Skeletal muscle tissue (tissue), 4 donors: ENCODE results near the gene EFNB1. TPM values are rescaled to one million over a fixed set of nuclear protein-coding genes. Genes with fewer than 3 reads are reported as not detected.

Source experiments
- H3K27ac ChIP-seq: one replicate; pipeline ENCODE4 v1.7.0; 2013; ENCODE audit warnings: mild to moderate bottlenecking, low read depth, low read length, inconsistent platforms
- H3K27me3 ChIP-seq, 3 donors: one replicate each; pipeline ENCODE4 v1.7.0; 2013; ENCODE audit warnings: low read length in 3 of 3; ENCODE audit not compliant: control insufficient read depth in 3 of 3, insufficient read depth in 3 of 3
- H3K36me3 ChIP-seq, 3 donors: one replicate each; pipeline ENCODE4 v1.7.0; 2013; ENCODE audit warnings: low read length in 3 of 3; ENCODE audit not compliant: control insufficient read depth in 3 of 3, insufficient read depth in 3 of 3
- H3K4me1 ChIP-seq, 3 donors: one replicate each; pipeline ENCODE4 v1.7.0; 2013; ENCODE audit warnings: low read length in 3 of 3, mild to moderate bottlenecking in 3 of 3; ENCODE audit not compliant: control insufficient read depth in 3 of 3, insufficient read depth in 3 of 3
- H3K4me3 ChIP-seq, 3 donors: one replicate each; pipeline ENCODE4 v1.7.0; 2013; ENCODE audit warnings: low read length in 3 of 3
- H3K9ac ChIP-seq, 3 donors: one replicate each; pipeline ENCODE4 v1.7.0; 2013; ENCODE audit warnings: low read length in 3 of 3, mild to moderate bottlenecking in 3 of 3, moderate library complexity in 2 of 3, low read depth in 1 of 3
- H3K9me3 ChIP-seq, 3 donors: one replicate each; pipeline ENCODE4 v1.7.0; 2013; ENCODE audit warnings: low read length in 3 of 3; ENCODE audit not compliant: control insufficient read depth in 3 of 3
- total RNA-seq: library from RNA; depleted of rRNA; stranded (reverse); fragments of >200 nt; gene quantifications from one replicate; pipeline ENCODE4 v1.2.3, GENCODE V29; 2014
- donor health status: Osteomylitis.

Gene EFNB1
- total RNA-seq, 1 donor from 2014 or later = 27.7 TPM

DNA sequence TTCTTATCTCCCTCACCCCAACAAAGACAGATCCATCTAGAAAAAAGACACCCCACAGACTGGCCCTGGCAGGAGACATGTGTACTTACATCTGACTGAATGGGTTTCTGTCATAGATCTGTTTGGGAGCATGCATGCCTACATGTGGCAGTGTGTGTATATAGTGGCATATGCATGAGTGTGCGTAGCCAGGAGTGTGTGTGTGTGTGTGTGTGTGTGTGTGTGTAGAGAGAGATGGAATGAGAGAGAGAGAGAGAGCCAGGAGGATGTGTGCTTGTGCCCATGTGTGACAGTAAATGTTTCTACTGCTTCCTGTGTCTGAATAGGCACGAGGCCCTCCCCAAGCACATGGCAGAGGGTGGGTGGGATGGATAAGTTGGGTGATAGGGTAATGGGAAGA lies 37.1 kb downstream of the EFNB1 start:
- Histone ChIP-seq H3K27ac (no peak overlapping the region), H3K27me3 (no peaks in the 10 kb centered on the region), H3K9me3 (no peaks in the 10 kb centered on the region), H3K4me3 (no peak overlapping the region), H3K9ac (no peak overlapping the region), H3K4me1 (peaks cover 0 to 6% (median 3%) of the 10 kb centered on the region in 3 donors), H3K36me3 (no peaks in the 10 kb centered on the region)

DNA sequence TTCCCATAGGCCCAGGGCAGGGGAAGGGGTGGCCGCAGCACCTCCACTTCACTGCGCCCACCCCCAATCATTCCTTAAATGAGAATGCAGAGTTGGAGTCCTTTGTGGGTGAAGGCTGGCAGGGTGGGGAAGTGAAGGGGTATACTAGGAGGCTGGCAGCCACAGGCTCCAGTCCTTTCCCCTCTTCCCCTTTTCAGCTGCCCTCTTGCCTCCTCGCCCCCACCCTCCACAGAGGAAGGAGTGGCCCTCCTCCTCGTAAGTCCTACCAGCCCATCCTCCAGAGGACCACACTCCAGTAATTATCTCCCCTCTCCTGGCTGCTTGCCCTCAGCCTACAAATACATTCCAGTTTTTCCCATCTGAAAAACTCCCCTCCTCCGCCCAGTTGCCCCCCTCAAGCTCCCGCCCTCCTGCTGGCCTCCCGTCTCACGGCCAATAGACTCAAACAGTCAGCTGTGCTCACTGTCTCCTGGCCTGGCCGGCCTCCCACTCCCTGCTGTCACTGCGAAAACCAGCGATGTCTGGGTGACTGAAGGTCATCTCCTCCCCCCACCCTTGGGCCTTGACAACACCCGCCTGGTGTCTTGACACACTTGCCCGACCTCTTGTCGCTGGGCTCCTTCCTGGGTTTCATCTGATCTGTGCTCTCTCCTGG lies 38.8 kb downstream of the EFNB1 start:
- no peak overlapping the region for H3K4me3 ChIP-seq
- no peaks in the 10 kb centered on the region for H3K9me3 ChIP-seq
- no peaks in the 10 kb centered on the region for H3K36me3 ChIP-seq
- peaks cover 0 to 6% (median 3%) of the 10 kb centered on the region in 3 donors for H3K4me1 ChIP-seq
- peaks cover 0 to 3% (median 0%) of the 10 kb centered on the region in 3 donors for H3K27me3 ChIP-seq
- no peak overlapping the region for H3K27ac ChIP-seq
- no peak overlapping the region for H3K9ac ChIP-seq

- Histone ChIP-seq H3K27me3 (peaks cover 0 to 3% (median 0%) of the 10 kb centered on the region in 3 donors), H3K9me3 (no peaks in the 10 kb centered on the region), H3K4me1 (peaks cover 3 to 11% (median 6%) of the 10 kb centered on the region in 3 donors), H3K9ac (no peak overlapping the region), H3K36me3 (no peaks in the 10 kb centered on the region), H3K27ac (no peak overlapping the region), H3K4me3 (no peak overlapping the region)
Observed at GRCh38 chrX:68868316-68868715, 39.5 kb downstream of the EFNB1 start.

DNA sequence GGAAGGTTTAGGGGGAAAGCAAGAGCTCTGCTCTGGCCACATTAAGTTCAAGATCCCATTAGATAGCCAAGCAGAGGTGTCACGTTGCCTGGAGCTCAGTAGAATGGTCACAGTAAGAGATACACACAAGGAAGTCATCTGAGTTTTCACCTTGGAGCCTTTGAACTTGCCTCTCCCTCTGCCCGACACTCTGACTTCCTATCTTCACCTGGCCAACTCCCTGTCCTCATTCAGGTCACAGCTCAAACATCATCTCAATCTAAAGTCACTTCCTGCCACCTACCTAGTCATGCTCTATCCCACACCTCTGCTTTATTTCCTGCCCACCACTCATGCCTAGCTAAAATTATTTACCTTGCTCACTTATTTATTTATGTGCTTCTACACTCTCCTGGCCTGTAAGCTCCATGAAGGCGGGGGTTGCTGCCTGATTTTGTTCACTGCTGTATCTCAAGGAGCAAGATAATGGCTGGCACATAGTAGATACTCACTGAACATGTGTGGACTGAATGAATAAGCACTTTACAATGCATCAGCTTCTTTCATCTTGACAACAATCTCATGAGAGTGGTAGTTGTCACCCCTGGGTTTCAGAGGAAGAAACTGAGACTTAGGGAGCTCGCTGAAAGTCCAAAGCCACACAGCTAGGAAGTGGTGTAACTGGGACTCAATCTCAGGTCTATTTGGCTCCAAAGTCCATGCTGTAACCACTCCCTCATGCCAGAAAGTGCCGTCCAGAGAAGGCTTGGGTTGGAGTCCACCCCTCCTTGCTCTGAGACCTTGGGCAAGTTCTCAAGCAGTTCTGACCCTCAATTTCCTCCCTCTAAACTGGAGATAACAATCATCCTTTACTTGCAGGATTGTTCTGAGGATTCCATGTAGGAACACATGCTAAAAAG lies 40.3 kb downstream of the EFNB1 start:
- Histone ChIP-seq H3K4me3 (no peak overlapping the region), H3K36me3 (no peaks in the 10 kb centered on the region), H3K4me1 (peaks cover 5 to 15% (median 8%) of the 10 kb centered on the region in 3 donors), H3K9ac (no peak overlapping the region), H3K9me3 (no peaks in the 10 kb centered on the region), H3K27ac (no peak overlapping the region), H3K27me3 (peaks cover 0 to 3% (median 0%) of the 10 kb centered on the region in 3 donors)

DNA sequence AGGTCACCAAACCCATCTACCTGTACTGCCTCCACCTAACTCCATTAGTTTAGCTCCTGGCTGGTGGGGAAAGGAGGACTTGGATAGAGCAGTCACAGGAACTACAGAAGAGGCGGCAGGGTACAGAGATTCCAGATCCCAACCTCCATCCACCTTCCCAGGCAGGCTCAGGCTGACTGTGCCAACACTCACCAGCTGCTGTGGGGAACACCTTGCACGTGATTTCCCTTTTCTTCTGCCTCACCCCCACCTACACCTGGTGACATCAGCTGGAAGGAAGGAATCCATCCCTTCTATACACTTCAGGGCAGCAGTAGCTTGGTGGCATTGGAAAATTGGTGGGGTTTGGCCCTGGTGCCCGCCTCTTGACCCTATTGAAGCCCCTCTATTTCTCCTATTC lies 41.5 kb downstream of the EFNB1 start:
- no peak overlapping the region for H3K9ac ChIP-seq
- H3K4me1 ChIP-seq = peaks cover 5 to 15% (median 8%) of the 10 kb centered on the region in 3 donors
- no peak overlapping the region for H3K4me3 ChIP-seq
- no peaks in the 10 kb centered on the region for H3K9me3 ChIP-seq
- H3K36me3 ChIP-seq = no peaks in the 10 kb centered on the region
- no peak overlapping the region for H3K27ac ChIP-seq
- peaks cover 0 to 3% (median 0%) of the 10 kb centered on the region in 3 donors for H3K27me3 ChIP-seq

DNA sequence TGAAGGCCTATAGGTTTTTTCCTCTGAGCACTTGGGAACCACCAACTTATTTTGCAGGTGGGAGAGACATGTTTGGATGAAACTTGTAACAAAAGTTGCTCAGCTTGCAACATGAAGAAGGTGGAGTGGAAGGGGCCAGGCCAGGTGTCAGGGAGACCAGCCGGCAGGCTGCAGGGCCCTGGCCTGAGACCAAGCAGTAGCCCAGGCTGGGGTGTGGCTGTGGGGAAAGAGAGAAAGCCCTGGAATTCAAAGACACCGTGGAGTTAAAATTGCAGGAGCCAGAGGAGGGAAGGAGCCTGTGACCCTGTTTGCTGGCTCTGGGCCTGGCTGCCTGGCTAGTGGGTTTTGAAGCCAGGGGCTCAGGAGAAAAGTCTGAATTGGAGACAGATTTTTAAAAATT lies 43.4 kb downstream of the EFNB1 start:
- peaks cover 0 to 11% (median 0%) of the 10 kb centered on the region in 3 donors for H3K27me3 ChIP-seq
- H3K9ac ChIP-seq = no peak overlapping the region
- H3K36me3 ChIP-seq = no peaks in the 10 kb centered on the region
- no peak overlapping the region for H3K27ac ChIP-seq
- peaks cover 5 to 15% (median 5%) of the 10 kb centered on the region in 3 donors for H3K4me1 ChIP-seq
- H3K9me3 ChIP-seq = no peaks in the 10 kb centered on the region
- H3K4me3 ChIP-seq = no peak overlapping the region

DNA sequence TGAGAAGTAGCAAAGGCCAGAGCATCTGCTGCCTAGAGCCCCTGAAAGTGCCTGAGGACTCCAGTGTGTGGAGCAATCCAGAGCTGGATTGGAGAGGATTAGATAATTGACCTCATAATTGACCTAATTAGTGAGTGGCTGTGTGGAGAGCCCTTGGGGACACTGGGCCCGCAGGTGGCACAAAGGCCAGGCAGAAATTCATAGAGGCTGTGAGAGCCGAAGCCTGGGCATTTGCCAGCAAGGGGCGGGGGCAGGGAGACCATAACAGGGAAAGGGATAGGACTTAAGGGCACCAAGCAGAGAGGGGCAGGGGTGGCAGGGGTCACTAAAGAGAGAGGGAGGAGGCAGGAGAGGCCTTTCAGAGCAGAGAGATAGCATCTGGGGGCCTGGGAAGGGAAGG lies 45.3 kb downstream of the EFNB1 start:
- H3K27ac ChIP-seq = no peak overlapping the region
- no peak overlapping the region for H3K9ac ChIP-seq

GRCh38 chrX:68876731-68877130 lies 47.9 kb downstream of the EFNB1 start:
- no peak overlapping the region for H3K9ac ChIP-seq
- H3K27me3 ChIP-seq = peaks cover 0 to 15% (median 0%) of the 10 kb centered on the region in 3 donors

More for the DNA sequence above, 45.3 kb downstream of the EFNB1 start:
- Histone ChIP-seq H3K4me1 (peaks cover 5 to 8% (median 5%) of the 10 kb centered on the region in 3 donors), H3K27me3 (peaks cover 0 to 14% (median 0%) of the 10 kb centered on the region in 3 donors), H3K4me3 (no peak overlapping the region), H3K36me3 (no peaks in the 10 kb centered on the region), H3K9me3 (no peaks in the 10 kb centered on the region)

DNA sequence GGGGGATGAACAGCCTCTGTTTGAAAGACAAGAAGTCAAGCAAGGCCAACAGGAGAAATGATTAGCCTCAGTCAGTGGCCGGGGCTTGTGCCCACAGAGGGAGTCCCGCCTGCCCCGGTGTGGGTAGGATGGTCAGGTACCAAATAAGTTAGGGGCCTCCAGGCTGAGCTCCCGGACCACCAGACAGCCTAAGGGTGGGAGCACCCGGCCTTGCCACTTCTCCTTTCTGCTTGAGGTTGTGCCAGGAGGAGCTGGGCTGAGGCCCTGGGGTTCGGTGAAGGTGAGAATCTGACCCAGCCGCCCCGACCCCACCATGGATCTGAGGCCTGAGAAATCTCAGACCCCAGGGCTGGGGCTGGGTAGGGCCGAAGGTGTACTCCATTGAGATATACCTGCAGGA lies 48.8 kb downstream of the EFNB1 start:
- H3K27ac ChIP-seq = no peak overlapping the region
- H3K4me3 ChIP-seq = no peak overlapping the region
- peaks cover 5 to 8% (median 5%) of the 10 kb centered on the region in 3 donors for H3K4me1 ChIP-seq
- H3K9ac ChIP-seq = no peak overlapping the region
- H3K9me3 ChIP-seq = no peaks in the 10 kb centered on the region
- no peaks in the 10 kb centered on the region for H3K36me3 ChIP-seq
- peaks cover 0 to 15% (median 0%) of the 10 kb centered on the region in 3 donors for H3K27me3 ChIP-seq

More at GRCh38 chrX:68876731-68877130, 47.9 kb downstream of the EFNB1 start:
- Histone ChIP-seq H3K9me3 (no peaks in the 10 kb centered on the region), H3K4me1 (peaks cover 5 to 8% (median 5%) of the 10 kb centered on the region in 3 donors), H3K4me3 (no peak overlapping the region), H3K36me3 (no peaks in the 10 kb centered on the region), H3K27ac (no peak overlapping the region)
